Adrenal gland (tissue), 5 donors: ENCODE measurements around the gene RBBP7.

Experiments
- CTCF ChIP-seq, 6 experiments: fragments of 450-650 bp in 4 of 6; fragments of 200-600 bp in 2 of 6; sonication (generic) in 1 of 6; IDR thresholded peaks; 1 replicate in 5 of 6; 2 replicates in 1 of 6; pipeline versions ENCODE4 v1.5.1 to v1.8.0; 2016 to 2021; ENCODE audit warnings: antibody characterized with exemption in 6 of 6, mild to moderate bottlenecking in 2 of 6, moderate library complexity in 1 of 6
- POLR2A ChIP-seq, 2 donors: fragments of 450-650 bp; IDR thresholded peaks; one replicate each; pipeline ENCODE4 v1.6.1; 2017; ENCODE audit warnings: antibody characterized with exemption in 2 of 2, mild to moderate bottlenecking in 2 of 2, moderate library complexity in 1 of 2
- donor health status: DM: no; HTN: no; CAD: no.

DNA sequence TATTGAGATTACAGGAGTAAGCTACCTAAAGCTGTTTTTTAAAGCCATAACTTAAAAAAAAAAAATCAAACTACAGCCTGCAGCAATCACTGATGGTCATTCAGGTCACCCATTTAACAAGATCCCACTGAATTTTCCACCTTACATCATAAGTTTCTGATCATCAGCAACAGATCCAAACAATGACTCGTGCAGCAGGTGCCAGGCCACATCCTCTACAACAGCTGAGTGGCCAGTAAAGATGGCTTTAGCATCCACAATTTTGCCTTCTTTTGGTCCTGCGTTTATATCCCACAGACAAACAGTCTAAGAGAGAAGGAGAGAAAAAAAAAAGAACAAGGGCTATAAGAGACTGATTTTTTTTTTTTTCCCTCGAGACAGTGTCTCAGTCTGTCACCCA lies 16.6 kb downstream of the RBBP7 start:
- TF ChIP-seq CTCF (IDR thresholded peaks at IDR 0.05) (no peak), POLR2A (IDR thresholded peaks at IDR 0.05) (no peak)
